ENCODE data around the gene NELL1.
A peak's percentile ranks its signal among the peaks of the same experiment; 100 is the strongest.

NELL1 gene

GRCh38 chr11:20661850-20662249 is 7.5 kb upstream of the NELL1 start:
- TF ChIP-seq, protein P1, sequence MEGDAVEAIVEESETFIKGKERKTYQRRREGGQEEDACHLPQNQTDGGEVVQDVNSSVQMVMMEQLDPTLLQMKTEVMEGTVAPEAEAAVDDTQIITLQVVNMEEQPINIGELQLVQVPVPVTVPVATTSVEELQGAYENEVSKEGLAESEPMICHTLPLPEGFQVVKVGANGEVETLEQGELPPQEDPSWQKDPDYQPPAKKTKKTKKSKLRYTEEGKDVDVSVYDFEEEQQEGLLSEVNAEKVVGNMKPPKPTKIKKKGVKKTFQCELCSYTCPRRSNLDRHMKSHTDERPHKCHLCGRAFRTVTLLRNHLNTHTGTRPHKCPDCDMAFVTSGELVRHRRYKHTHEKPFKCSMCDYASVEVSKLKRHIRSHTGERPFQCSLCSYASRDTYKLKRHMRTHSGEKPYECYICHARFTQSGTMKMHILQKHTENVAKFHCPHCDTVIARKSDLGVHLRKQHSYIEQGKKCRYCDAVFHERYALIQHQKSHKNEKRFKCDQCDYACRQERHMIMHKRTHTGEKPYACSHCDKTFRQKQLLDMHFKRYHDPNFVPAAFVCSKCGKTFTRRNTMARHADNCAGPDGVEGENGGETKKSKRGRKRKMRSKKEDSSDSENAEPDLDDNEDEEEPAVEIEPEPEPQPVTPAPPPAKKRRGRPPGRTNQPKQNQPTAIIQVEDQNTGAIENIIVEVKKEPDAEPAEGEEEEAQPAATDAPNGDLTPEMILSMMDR (conservative IDR thresholded peaks at IDR 0.05; ENCODE audit: low read depth, low read length) = no peak
- no peak for DNase-seq (ENCODE audit: low read depth)
- no peak overlapping the region for H3K4me3 ChIP-seq (ENCODE audit: low read length)

DNA sequence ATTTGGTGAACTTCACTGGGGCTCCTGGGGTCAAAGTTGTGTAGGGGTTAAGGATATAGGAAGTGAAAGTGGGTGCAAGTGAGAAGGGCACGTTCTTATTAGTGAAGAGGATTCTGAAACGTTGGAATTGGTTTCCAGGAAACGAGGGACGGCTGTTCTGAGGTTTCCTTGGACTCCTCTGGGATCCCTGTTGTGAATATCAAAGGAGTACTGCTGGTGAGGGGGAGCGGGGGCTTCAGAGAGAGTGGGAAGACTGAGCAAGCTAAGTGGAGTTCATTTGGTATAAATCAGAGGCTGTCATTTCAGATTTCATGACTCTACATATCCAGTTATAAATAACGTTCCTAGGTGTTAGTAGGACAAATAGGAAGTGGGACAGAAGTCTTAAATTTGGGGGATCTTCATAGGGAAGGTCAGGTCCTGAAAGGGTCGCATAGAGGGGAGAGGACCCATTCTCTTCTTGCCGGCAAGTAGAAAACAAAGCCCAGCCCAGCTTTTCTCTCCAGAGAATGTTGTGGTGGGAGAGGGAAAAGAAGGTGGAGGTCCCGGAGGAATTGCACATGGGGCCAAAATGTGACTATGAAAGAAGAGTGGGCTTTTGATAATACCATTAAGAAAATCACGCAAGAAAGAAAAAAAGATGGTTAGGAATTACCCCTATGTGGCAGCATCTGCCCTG is 1.1 kb upstream of the NELL1 start:
- TF ChIP-seq, protein P1 (conservative IDR thresholded peaks at IDR 0.05; ENCODE audit: low read depth, low read length) = no peak
- no peak for DNase-seq (ENCODE audit: low read depth)
- no peak overlapping the region for H3K4me3 ChIP-seq (ENCODE audit: low read length)

DNA sequence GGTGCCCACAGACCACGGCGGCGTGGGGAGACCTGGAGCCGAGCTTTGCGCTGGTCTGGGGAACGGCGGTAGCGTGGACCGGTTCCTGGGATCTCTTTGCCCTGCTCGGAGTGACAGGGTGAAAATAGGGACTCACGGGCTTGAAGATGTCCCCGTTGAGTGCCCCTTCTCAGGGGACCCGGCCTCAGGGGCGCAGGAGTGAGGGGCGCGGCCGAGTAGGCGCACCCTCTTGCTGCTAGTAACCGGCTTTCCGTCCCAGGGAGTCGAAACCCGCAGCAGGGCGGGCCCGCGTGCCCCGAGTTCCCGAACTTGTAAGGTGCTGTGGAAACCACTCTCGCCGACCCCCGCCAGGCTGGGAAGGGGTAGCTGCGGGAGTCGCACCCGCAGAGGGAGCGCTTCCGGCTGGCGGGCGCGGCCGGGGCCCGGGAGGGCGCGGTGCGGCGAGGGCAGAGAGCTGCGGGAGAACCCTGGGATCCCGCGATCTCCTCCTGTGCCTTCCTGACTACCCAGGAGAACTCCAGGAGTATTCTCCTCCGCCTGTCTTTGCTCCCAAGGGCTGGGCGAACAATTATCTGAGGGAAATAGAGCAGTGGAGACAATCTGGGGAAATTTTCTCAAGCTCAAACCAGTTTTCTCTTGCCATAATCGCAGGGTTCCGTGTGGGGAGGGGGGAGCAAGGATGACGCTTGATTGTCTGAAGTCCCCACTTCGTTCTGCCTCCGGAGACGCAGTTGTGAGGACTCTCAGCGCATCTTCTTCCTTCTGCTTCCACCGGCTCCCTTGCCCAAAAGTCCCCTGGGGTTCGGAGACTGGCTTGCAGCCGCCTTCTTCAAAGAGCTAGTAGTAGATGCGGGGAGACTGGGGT is 666 bp downstream of the NELL1 start:
- no peak for DNase-seq (ENCODE audit: low read depth)
- TF ChIP-seq, protein P1 (conservative IDR thresholded peaks at IDR 0.05; ENCODE audit: low read depth, low read length) = no peak
- H3K4me3 ChIP-seq (ENCODE audit: low read length) = no peak overlapping the region

GRCh38 chr11:20670932-20671403 is 1.6 kb downstream of the NELL1 start:
- no peak for DNase-seq (ENCODE audit: low read depth)
- TF ChIP-seq, protein P1 (conservative IDR thresholded peaks at IDR 0.05; ENCODE audit: low read depth, low read length) = no peak
- H3K4me3 ChIP-seq (ENCODE audit: low read length) = no peak overlapping the region

DNA sequence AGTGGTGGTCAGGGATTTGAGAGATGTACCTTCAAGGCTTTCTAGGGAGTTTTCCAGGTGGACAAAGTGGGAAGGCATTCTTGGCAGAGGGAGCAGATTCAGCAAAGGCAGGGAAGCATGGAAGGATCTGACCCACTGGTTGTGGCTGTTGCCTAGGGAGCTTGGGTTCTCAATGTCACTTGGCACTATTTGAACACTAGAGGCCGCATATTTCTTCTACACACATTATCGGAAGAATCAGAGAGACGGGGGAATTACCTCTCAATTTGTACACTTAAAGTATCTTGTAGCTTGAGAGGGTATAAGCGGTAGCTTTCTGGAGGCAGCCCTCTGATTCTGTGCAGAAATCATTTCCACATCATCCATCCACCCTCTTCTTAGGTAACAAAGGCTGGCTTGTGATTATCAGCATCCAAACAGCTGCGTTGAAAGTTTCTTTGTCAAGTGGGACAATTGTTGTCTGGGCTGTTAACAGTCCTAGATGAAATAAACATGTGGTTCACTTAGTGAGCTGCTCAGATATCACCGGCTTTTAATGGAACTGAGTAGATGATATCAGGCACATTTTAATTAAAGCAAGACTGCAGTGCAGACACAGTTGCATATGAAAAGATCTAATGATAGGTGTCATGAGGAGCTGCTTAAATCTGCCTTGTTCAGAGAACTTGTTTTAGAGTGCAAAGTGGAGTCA is 2.6 kb downstream of the NELL1 start:
- H3K4me3 ChIP-seq (ENCODE audit: low read length) = no peak overlapping the region
- TF ChIP-seq, protein P1 (conservative IDR thresholded peaks at IDR 0.05; ENCODE audit: low read depth, low read length) = peak; percentile 38
- DNase-seq (ENCODE audit: low read depth) = no peak

DNA sequence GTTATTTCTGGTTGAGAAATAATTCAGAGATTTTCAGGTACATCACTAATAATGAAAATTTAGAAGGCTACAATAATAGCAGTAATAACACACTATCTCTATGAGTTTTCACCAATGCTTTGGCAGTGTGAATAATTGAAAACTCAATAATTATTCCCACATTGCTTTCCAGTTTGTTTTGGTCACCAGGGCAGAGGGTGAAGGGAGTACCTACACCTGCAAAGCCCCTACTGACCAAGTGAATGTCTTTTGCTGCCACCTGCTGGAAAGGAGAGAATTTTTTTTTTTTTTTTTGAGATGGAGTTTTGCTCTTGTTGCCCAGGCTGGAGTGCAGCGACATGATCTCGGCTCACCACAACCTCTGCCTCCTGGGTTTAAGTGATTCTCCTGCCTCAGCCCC is 3.2 kb downstream of the NELL1 start:
- TF ChIP-seq, protein P1 (conservative IDR thresholded peaks at IDR 0.05; ENCODE audit: low read depth, low read length) = peak; percentile 42
- no peak for DNase-seq (ENCODE audit: low read depth)
- H3K4me3 ChIP-seq (ENCODE audit: low read length) = no peak overlapping the region

All from retinal pigment epithelial cell (primary cell).